Stimulated activated CD8-positive, alpha-beta memory T cell treated with anti-CD3 and anti-CD28 coated beads, Interleukin-15, amount 100 ng/mL, for 1 hour (primary cell): ENCODE results near the gene DPP7.
"Not testable (repeated sequence)": the region's sequence is repeated elsewhere in the genome, so short reads cannot be mapped to it uniquely, and the experiment has no call there.

Experiments
- DNase-seq: peaks from one replicate; pipeline ENCODE4 v3.0.0-alpha.2; 2020; ENCODE audit warnings: low read depth

The DPP7 gene

DNA sequence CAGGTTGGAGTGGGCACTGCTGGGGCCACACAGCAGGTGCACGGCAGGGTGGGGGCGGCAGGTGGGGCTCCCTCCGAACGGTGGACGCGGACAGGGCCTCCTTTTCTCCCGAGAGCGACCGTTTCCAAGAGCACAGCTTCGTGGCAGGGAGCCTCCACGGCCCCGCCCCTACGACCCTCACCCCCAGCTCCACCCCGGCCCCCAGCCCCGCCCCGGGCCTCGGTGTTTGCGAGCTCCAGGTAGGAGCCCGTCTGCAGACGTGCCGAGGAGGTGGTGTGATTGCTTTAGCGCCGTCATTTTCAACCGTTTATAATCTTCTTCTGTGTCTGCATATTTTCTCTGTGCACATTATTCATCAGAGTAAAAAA, 33.2 kb upstream of the DPP7 start:
- no peak for DNase-seq

DNA sequence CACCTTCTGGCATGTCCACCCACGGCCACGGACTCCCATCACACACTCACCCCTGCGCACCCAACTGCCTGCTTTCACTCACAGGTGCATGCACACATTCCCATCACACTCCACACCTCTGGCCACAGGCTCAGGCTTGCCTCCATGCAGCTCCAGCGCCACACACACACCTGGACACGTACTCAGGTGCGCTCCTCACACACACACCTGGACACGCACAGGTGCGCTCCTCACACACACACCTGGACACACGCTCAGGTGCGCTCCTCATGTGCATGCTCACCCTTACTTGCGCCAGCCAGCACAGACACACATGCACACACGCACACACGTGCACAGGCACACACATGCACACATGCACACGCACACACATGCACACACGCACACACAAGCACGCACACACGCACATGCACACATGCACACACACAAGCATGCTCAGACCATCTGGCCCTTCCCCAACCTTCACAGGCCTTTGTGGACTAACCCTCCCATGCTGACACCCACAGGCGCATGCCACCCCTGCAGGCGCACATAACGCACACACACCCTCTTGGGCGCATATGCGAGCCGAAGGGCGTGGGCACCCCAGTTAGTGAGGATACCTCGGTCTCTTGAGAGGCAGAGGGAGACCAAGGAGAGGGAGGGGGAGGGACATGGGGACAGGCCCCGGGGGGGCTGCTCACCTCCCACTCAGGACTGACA, 32.7 kb upstream of the DPP7 start:
- no peak for DNase-seq

DNA sequence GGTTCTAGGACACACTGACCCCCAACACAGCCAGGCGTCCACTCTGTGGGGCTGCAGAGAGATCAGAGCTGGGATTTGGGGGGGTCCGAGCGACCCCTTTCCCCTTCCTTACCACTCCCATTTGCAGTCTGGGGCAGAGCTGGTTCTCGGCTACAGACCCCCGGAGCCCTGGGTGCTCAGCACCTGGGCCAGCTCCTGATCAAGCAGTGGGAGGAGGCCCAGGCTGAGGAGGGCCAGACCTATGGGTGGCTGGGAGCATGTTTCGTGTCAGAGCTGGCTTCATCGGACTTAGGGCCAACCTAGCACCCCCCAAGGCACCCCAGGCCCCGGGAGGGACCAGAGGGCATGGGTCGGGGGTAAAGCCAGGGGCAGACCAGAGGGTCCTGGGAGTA, 32.0 kb upstream of the DPP7 start:
- DNase-seq = no peak

GRCh38 chr9:137145731-137146526, 31.4 kb upstream of the DPP7 start:
- DNase-seq = no peak

- DNase-seq = no peak
Observed at GRCh38 chr9:137143459-137143858, 28.9 kb upstream of the DPP7 start.

GRCh38 chr9:137141976-137142936, 27.7 kb upstream of the DPP7 start:
- DNase-seq = no peak

DNA sequence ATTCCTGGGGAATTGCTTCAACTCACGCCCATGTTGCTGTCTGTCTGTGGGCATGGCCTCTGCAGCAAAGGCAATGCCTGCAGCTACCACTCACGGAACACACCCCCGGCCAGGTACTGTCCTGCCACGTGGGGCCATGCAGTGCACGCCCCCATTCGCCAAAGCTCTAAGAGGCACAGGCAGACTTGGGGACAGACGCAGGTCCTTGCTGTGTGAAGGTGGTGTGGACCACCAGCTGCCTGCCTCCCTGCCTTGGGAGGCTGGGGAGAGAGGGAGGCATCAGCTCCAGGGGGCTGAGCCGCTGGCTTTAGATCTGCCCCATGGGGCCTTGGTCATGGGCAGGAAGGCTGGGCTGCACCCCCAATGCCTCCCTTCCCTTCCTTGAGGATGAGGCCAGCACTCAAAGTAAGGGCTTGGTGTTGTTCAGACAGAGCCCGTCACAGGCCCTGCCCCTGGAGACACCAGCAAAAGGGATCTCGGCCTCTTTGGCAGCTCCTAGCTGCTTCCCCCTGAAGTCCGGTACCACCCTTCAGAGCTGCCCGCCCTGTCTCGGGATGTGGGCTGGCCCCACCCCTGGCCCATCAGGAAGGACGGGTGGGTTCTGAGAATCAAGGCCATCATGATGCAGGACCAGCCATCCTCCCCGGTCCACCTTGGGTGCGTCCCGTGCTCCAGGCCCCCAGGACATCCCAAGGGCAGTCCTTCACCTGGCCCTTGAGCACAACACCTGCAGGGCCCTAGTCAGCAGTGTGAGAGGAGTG, 26.7 kb upstream of the DPP7 start:
- no peak for DNase-seq

GRCh38 chr9:137140151-137141012, 25.8 kb upstream of the DPP7 start:
- DNase-seq = no peak

DNA sequence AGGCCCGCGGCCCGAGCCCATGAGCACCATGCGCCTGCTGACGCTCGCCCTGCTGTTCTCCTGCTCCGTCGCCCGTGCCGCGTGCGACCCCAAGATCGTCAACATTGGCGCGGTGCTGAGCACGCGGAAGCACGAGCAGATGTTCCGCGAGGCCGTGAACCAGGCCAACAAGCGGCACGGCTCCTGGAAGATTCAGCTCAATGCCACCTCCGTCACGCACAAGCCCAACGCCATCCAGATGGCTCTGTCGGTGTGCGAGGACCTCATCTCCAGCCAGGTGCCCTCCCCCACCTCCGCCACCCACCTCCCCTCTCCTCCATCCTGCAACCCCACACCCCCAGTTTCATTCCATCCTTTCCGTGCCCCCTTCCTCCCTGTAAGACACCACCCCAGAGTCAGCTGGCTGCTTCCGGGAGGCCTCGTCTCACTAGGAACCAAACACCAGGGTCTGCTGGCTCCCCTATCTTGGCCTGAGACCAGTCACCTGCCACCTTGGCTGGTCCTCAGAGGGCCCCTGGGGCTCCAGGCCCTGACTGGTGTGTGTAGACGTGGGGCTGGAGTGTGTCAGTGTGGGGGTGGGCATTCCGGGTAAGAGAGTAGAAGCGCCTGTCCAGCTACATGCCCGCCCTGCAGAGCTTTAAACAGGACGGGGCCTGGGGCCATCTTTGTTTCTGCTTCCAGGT, 25.1 kb upstream of the DPP7 start:
- DNase-seq = no peak

DNA sequence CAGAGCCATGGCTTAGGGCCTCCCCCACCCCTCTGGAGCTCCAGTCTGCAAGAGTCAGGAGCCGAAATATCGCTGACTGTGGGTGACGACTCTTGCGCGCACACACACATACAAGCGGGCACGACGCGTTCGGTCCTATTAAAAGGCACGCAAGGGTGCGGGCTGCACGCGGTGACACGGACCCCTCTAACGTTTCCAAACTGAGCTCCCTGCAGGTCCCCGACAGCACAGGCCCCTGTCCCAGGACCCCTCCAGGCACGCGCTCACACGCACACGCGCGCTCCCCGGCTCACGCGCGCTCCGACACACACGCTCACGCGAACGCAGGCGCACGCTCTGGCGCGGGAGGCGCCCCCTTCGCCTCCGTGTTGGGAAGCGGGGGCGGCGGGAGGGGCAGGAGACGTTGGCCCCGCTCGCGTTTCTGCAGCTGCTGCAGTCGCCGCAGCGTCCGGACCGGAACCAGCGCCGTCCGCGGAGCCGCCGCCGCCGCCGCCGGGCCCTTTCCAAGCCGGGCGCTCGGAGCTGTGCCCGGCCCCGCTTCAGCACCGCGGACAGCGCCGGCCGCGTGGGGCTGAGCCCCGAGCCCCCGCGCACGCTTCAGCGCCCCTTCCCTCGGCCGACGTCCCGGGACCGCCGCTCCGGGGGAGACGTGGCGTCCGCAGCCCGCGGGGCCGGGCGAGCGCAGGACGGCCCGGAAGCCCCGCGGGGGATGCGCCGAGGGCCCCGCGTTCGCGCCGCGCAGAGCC, 24.4 kb upstream of the DPP7 start, which contains the start of gene GRIN1:
Gene GRIN1, plus strand, starts transcription at position 433 of the 746 bp plus-strand sequence. CDS start 333 bp downstream, outside the sequence.
- no peak for DNase-seq

DNA sequence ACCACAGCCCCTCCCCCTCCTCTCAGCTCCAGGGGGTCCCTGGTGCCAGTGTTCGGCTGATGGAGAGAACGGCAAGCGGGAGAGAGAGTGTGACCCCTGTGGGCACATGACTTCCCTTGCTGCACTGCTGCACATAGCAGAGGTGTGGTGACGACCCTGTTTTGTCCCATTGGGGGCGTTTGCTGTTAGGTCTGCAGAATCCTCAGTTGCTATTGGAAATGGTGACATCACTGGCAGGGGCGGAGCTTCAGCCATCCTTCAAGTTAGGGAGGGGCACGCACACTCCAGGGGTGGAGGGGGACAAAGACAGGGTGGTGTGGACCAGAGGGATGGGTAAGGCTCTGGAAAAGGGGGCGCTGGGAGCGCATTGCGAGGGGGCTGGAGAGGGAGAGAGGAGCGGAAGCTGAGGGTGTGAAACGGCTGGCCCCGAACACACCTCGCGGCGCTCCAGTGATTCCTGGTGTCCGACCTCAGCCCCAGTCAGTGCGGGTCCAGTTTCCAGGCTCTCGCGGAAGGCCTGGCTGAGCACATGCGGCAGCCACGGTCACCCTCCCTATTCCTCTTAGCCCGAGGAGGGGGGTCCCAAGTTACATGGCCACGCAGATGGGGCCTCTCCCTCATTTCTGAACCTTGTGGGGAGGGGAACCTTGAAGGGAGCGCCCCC, 23.7 kb upstream of the DPP7 start:
- DNase-seq = no peak

- no peak for DNase-seq
Observed at GRCh38 chr9:137136881-137137607, 22.5 kb upstream of the DPP7 start.

DNA sequence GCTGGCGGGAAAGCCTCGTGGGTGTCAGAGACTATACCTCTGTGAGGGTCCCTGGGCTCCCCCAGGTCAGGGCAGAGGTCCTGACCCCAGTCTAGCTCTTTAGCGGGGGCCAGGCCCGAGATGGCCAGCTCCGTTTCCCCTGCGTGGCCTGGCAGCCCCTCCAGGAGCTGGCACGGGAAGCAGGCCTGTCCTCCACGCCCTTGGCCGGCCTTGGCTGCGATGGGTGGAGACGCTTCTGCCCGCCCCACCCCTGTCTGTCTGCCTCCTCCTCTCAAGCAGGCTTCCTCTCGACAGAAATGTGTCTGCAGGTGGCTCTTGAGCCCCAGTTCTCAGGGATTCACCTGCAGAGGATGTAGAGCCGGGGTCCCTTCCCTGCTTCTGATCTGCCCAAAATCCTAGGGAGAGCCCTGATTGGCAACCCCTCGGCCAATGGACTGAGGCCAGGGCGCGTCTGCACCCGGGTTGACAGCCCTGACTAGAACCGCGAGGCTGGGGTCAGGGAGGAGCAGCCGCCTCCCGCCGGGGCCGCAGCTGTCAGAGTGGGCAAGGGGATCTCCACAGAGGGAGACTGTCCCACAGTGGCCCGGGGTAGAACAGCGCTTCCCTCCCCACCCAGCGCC, 21.8 kb upstream of the DPP7 start:
- DNase-seq = no peak

DNA sequence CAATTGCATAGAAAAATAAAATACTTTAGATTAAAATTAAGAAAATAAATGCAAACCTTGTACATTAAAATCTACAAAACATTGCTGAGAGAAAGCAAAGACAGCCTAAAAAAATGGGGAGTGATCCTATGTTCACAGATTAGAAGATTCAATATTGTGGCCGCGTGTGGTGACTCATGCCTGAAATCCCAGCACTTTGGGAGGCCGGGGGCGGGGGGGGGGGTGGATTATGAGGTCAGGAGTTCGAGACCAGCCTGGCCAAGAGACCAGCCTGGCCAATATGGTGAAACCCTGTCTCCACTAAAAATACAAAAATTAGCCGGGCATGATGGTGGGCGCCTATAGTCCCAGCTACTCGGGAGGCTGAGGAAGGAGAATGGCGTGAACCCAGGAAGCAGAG, 20.6 kb upstream of the DPP7 start:
- not testable (repeated sequence) for DNase-seq

- DNase-seq = no peak
Observed at GRCh38 chr9:137134191-137134590, 19.7 kb upstream of the DPP7 start.

DNA sequence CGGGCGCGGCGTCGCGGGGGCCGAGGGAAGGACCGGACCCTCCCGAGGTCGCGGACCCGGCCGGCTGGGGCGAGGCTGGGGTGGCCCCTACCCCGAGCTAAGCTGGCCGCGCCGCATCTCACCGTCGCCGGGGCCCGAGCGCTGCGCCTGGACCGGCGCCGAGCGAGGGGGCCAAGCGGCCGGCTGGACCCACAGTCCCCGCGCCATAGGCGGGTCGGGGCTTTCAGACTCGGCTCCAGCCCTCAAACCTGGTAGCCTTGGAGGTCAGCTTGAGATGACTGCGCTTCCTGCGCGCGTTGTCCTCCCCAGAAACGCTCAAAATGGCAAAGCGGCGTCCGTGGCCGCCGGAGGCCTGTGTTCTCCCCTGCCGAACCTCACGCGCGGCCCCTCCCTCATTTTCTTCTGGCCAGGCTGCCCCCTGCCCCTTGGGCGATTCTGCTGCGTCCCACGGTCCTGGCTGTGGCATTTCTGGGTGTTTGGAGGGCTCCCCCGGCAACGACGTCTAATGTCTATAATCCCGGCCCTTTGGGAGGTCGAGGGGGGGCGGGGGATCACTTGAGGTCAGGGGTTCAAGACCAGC, 15.7 kb upstream of the DPP7 start:
- no peak for DNase-seq

DNA sequence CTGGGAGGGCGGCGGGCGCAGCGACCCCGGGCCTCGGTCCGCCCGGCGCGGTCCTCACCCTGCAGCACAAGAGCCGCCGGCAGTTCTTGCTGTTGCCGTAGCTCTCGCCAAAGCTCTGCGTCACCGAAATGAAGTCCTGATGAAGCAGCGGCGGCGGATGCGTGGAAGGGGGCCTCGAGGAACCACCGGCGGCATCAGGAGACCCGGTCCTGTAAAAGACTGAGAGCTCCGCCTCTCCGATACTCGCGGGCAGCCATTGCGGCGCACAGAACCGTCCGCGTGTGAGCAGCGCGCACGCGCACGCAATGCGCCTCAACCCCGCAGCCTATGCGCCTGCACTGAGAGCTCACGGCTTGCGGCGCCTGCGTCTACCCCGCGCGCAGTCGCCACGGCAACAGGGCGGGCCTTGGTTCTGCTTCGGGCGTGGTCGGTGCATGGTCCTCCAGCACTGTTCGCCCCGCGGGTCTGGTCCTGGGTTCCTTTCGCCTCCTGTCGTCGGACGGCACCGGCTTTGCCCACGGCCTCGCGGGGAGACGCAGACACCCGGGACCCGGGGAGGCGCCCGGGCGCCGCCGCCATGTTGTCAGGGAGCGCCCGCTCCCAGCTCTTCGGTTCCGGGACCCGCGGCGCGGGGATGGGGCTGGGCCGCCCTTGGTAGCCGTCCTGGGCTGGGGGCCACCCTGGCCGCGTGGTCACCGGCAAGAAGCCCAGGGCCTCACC, 15.1 kb upstream of the DPP7 start:
- DNase-seq = peak; percentile 70
